NAMALWA (cell line): ENCODE measurements around the gene TWF1.
"Not testable (repeated sequence)": the region's sequence is repeated elsewhere in the genome, so short reads cannot be mapped to it uniquely, and the experiment has no call there.

ENCODE experiments used
- DNase-seq: peaks from one replicate; pipeline ENCODE4 v3.0.0-alpha.2; 2015; ENCODE audit warnings: low spot score

Gene TWF1

DNA sequence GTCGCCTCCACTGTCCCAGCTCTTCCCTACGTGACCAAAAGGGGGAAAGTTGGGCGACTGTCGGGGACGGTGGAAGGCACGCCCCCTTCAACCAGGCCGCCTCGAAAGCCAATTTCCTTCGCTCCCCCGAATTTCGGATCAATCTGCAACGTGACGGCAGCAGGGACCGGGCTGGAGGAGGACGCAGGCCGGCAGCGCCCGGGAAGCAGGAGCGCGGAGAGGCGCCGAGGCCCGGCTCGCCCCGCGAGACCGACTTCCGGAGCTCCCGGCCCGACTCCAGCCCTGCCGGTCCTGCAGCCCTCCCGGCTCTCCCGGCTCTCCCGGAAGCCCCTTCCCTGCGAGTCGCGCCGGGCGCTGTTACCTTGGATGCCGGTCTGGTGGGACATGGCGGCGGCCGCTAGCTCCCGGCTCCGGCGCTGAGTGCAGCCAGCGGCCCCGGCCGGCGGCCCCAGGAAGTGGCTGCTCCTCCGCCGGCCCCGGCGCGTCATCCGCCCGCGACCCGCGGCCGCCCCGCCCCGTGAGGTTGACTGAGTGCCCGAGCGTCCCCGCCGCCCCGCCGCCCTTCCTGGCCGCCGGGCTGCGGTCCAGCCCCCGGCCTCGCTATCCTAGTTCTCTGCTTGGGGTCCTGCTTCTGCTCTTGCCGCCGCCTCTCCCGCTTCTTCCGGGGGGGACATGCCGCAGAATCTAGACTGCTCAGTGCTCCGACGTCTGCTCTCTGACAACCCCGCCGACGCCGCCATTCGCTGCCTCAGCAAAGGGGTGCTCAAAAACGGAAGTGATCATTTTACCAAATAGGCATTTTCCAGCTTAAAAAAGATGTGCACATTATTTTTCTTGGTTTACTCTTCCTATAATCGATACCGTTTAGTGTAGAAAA, at the start of gene TWF1:
TSS of gene TWF1 (minus strand) at position 458 of the 877 bp plus-strand sequence. CDS start at position 386, 72 bp downstream.
- DNase-seq = peak; percentile 85

DNA sequence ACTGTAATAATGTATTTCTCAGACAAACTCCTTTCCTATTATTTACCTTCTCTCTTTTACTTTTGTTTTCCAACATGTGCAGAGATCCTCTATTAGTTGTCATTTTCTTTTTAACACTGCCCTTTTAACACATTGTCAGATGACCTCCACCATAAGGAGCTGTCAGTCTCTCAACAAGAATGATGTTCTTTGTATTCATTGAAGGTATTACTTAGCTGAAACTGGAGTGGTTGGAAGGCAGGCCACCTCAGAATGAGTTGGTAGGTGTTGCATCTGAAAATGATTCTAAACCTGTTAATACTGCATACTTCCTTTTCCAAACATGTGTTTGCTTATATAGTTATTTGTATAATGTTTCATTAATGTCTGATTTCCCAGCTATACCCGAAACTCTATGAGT, 46.6 kb upstream of the TWF1 start:
- DNase-seq = no peak

DNA sequence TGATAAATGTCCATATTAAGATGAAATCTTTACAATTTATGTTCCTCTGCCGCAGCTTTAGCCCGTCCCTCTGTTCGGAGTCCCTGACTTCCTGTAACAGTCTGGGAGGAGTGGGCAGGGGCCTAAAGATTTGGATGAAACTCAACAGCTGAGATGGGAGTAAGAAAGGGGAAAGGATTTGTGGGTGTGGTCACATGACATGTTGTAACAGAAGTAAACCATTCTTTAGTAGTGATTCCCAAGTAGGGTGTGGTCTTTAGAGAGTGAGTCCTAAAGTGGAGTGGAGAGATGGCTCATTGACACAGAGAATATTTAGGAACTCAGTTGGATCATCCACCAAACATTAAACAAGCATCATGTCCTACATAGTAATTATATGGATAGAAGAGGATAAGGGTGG, 42.7 kb upstream of the TWF1 start:
- no peak for DNase-seq

DNA sequence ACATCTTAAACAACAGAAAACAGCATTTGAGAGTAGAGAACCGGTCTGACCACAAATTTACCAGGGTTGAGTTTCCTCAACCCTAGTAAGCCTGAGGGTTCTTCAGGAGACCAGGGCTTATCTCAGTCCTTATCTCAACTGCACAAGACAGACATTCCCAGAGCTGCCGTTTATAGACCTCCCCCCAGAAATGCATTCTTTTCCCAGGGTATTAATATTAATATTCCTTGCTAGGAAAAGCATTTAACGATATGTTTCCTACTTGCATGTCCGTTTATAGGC, 42.0 kb upstream of the TWF1 start:
- no peak for DNase-seq

DNA sequence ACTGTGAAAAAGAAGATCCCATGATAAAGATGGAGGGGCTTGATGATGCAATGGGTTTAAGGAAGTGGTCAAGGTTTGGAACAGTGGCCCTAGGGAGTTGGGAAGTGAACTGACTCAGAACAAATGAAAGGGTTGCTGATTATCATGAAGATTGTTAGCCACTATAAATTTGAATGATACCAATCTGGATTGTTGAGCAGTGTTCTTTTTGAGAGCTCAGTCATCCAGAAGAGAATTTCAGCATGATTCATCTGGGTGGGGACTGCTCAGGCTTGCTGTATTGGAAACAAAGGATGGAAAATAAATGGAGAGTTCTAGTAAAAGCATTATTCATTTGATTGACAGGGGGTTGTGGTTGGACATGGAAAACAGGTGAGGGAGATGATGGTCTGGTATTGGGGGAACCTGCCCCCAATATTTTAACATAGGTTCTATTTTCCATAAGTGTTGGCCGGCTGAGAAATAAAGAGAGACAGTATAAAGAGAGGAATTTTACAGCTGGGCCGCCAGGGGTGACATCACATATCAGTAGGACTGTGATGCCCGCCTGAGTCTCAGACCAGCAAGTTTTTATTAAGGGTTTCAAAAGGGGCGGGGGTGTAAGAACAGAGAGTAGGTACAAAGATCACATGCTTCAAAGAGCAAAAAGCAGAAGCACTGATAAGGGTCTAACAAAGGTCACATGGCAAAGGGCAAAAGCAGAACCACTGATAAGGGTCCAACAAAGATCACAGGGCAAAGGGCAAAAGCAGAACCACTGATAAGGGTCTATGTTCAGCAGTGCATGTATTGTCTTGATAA, 41.5 kb upstream of the TWF1 start:
- DNase-seq = not testable (repeated sequence)

DNA sequence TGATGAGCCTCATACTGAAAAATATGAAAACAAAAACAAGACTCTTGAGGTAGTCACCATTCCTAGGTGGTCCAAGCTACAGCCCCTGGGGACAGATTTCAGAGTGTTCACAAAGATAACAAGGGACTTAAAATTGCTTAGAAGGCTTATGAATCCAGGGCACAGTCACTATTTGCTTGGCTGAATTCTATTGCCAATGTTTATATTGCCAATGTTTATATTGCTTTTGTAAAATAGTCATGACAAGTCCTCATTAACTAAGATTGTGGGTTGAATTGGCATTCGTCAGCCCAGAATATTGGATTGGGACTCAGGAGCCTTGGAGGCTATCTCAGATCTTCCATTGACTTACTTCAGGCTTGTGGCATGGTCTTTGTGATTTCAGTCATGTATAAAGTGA, 36.1 kb upstream of the TWF1 start:
- DNase-seq = no peak

DNA sequence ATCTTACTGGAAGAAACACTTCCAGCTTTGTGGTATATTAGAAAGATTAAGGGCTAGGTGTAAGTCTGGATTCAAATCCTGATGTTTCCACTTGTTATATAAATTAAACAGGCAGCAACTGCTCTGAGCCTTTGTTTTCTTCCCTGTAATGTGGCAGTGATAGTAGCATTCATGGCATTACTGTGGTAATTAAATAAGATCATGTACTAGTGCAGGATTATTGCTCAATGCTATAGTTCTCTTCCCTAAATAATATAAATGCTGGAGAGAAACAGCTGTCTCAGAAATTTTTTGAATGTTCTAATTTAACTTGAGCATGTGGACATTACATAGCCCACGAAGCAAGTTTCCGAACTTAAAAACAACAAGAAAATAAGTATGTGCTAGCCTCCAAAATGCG, 35.1 kb upstream of the TWF1 start:
- no peak for DNase-seq

DNA sequence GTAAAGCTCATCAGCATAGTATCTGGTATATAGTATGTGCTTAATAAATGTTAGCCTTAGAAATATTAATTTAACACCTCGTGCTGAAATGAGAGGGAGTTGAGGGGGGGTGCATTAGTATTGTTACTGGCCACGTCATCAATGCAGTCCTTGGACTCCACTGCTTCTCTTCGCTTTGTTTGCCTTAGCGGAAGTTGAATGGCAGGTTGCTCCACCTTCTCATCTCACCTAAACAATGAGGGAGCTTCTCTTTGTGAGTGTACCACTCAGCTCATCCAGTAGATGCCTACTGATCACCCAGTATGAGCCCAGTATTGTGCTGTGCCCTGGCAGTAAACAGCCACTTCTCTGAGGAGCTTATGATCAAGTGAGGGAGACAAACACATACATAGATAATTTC, 34.2 kb upstream of the TWF1 start:
- no peak for DNase-seq

DNA sequence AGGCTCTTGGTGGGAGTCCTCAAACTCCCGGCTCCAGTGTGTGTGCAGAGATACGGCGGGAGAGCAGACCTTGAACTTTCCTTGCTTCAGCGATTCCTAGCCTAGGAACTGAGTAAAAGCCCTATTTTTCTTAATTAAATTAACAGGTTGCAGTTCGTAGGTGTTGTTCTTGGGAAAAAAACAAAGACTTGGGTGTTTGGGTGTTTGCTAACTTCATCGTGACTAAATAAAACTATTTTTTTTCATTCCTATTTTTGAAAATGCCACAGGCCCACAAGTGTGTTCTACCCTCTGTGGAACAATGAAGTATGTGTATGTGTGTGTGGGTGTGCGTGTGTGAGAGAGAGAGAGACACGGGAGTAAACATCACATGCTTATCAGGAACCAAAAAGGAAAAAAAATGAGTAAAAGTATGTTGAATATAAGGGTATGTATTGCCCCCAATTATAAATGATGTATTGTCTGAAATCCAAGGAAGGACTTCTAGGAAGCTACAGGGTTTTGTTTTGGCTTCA, 30.4 kb upstream of the TWF1 start:
- DNase-seq = peak; percentile 44

DNA sequence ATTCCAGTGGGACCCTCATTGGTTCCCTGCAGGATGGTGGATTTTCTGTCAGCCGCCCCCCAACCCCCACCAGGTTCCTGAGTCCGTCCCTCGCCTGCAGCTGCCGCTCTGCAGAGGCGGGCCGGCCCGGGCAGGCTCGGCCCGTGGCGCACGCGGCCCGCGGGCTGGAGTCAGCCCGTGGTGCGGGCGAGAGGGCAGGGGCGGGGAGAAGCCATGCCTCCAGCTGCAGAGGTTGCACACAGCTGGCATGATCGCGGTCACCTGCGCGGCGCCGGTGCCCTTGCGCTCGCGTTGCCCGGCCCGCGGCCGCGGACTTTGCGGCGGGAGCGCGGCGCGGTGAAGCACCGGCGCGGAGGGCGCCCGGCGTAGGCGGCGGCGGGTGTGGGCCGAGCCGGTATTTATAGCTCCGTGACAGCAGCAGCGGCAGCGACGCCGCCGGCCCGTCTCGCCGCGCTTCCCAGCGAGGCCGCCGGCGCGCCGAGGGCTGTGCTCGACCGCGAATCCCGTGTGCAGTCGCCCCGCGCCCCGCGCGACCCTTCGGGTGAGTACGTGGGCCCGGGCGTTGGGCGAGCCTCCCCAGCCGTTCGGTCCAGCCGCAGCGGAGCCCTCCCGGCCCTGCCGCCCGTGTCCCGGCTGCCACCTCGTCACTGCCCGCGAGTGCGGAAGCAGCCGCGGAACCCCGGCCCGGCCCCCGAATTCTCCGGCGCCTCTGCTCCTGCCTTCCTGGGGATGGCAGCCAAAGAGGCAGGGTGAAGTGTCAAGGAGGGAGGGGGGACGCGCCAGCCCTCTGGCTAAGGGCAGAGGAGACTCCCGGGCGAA, 29.7 kb upstream of the TWF1 start, which contains the start of gene TMEM117:
TSS of gene TMEM117 (plus strand) at position 426 of the 819 bp plus-strand sequence.
- peak; percentile 63 for DNase-seq

DNA sequence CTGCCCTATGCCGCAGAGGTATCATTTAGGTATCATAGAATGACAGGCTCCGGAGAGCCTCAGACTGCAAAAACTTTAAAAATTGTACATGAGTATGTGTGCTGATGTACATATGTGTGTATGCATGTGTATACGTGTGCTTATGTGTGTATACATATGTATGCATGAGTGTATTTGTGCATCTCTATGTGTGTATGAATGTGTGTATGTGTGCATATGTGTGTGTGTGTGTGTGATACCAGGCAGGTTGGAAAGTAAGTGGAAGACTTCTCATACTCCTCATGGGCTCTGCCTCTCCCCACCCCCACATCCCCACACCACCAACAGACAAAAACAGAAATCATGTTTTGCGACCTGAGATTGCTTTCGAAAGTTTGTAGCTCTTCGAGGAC, 29.1 kb upstream of the TWF1 start:
- no peak for DNase-seq

DNA sequence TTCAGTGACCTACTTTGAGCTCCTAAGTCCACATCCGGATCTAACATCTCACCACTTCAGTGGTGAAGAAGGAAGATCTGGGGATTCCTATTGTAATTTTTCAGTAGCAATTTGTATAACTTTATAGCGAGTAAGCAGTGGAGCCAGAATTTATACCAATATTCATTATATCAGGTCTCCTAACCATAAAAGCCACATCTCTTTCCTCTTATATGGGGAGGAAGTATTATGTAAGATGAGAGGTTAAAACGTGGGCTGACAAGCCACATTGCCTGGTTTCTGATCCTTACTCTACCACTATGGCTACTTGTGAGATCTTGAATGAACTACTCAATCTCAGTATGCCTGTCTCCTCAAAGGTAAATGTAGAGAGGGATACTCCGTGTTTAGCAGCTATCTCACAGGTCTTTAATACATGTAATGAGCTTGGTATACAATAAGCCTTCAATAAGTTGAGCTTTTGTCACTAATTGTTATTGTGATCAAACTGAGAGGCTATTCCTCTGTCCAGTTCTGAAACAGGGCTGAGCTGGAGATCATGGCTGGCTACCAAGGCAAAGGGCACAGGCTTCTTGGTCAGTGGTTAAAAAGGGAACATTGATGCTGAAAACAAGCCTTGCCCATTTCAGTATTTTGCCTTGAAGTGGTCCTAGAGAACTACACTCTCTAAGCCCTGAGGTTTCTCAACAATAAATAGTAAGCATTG, 26.5 kb upstream of the TWF1 start:
- DNase-seq = no peak

DNA sequence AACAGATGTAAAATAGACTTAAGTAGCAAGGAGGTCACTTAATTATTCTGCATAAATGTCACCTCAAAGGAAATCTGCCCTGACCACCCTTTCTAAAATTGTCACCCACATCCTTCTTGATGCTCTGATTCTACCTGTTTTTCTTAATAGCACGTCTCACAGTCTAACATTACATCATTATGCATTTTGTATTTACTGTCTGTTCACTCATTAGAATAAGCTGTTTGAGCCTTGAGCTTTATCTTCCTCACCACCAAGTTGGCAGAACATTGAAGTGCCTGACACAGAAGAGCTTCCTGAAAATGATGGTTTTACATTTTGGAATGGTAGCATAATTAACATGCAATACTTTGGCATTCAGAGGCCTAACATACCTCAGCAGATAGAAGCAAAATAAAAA, 21.0 kb upstream of the TWF1 start:
- no peak for DNase-seq

DNA sequence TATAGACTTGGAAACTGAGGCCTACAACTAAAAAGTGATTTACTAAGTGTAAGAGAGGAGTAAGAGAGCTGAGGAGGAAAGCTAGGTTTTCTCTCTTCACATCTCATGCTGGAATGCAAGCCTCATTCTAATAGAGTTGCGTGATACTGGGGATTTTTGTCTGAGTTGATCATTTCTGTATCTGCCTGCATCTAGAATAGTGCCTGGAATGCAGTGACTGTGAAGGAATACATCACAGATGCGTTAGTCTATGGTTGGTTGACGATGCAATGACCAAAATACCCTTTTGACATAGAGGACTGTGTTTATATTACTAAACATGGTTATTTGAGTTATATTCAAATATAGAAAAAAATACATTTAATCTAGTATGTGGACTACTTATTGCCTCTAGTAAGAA, 20.6 kb upstream of the TWF1 start:
- DNase-seq = no peak

DNA sequence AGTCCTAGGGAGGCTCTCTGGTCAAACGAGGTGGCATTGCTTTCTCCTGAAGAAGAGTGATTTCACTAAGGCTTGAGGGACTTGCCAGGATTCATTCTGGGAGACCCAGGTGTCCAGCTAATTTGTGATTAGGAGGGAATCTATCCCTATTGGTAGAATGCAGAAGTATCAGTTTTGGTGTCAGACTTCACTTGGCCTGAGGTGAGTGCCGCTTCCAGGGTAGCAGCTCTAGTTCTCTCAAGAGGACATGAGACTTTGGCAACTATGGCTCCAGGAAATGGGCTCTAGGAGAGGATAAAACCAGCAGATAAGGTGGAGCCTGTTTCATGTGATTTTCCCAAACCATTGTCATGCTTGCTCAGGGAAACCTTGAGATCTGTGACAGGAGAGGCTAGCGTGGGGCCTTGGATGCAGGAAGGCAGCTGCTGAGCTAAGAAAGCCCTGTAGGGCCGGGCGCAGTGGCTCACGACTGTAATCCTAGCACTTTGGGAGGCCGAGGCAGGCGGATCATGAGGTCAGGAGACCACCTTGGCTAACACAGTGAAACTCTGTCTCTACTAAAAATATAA, 18.2 kb upstream of the TWF1 start:
- DNase-seq = no peak

DNA sequence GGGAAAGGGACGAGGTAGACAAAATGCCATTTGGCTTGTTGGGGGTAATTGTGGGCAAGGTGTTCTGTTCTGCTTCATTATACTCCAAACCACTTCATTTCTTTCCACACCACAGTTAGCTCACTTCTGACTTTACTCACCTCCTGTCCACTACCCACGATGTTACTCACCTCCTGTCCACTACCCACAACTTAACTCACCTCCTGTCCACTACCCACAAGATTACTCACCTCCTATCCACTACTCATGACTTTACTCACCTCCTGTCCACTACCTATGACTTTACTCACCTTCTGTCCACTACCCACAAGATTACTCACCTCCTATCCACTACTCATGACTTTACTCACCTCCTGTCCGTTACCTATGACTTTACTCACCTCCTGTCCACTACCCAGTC, 10.1 kb upstream of the TWF1 start:
- no peak for DNase-seq

DNA sequence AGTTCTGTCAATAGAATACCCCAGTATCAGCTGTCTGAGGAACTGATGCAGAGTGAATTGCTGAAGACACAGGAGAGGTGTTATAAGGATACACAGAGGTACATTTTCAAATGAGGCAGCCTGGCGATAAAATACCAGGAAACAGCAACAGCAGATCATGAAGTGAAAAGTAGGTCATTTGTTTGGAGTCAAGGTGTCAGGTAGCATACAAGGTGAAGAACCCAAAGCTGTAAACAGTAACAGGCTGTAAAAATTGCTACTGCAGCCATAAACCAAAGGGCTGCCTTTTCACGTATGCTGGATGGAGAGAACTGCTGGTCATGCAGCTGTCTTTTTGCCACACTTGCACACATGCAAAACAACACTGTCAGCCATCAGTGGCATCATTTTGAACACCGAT, 9.3 kb upstream of the TWF1 start:
- no peak for DNase-seq

DNA sequence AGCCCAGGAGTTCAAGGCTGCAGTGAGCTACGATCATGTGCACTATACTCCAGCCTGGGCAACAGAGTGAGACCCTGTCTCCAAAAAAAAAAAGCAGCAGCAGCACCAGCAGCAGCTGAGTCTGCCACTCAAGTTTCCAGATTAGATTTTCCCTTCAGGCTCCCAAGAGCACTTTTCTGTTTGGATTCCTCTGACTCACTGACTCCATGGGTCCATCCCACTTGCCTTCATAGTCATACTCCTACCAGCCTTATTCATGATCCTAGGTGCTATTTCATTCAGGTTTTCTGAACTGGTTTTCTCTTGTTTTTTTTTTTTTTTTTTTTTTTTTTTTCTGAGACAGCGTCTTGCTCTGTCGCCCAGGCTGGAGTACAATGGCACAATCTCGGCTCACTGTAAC, 6.8 kb upstream of the TWF1 start:
- DNase-seq = no peak

DNA sequence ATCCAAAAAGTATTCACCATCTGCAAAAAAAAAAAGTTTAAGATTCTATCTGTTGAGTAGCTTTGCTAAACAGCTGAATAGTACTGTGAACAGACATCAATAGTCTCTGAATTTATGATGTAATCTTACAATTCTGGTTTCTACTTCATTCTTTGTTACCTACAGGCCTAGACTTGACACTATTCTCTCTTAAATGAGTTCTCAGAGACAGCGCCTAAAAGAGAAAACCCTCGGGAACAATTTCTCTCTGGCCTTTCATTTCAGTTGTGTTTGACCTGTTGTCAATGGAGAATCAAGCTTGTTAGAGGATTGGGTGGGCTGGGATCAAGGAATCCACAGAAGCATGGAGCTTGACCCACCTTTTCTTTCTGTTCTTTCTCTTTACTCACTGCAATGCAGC, 5.9 kb upstream of the TWF1 start:
- no peak for DNase-seq

DNA sequence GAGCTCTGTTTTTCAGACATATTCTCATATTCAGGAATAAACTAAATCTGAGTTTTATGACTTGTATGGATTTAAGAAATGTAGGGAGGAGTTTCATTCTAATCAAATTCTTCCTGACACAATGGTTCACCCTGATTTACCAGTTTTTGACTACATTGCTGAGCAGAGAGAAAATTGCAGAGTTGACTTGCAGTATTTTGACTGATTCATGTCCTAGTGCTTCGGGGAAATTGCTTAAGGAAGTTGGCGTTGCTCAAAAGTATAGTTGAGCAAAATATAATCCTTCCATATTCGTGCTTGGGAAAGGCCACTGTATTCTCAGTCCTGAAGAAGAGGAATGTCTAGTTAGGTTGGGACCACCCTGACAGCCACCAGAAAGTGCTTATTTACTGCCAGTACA, 1.3 kb upstream of the TWF1 start:
- DNase-seq = peak; percentile 6

DNA sequence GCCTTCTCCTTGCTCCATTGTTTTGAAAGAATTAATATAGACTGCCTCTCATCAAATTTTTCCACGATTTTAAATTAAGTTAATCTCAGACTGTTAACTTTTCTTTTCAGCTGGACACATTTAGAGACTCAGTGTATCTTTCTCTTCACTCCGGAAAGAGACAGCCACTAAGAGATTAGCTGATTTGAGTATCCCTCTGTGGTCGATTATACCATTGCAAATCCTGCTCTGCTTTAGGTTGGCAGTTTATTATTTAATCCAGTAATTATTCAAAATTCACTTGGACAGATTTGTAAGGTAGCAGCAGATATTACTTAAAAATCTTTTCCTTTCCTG, 588 bp upstream of the TWF1 start:
- no peak for DNase-seq
